HepG2 (cell line): ENCODE data around the gene EEFSEC. TPM values are rescaled to one million over a fixed set of nuclear protein-coding genes. Genes with fewer than 3 reads are reported as not detected.

Experiments
- ATAD3A ChIP-seq: sonication (generic); formaldehyde crosslinking; IDR thresholded peaks from 2 replicates; pipeline ENCODE4 v1.4.0; 2020; ENCODE audit warnings: missing genetic modification reagents
- DMAP1 ChIP-seq: IDR thresholded peaks from 2 replicates; pipeline ENCODE4 v1.6.1; 2016
- EP300 ChIP-seq, 3 experiments: sonication (generic) in 1 of 3; formaldehyde crosslinking in 1 of 3; IDR thresholded peaks; 2 replicates each; pipeline versions ENCODE4 v1.5.1 to v1.6.1; 2011 to 2020; ENCODE audit warnings: low read depth in 2 of 3, low read length in 2 of 3, borderline replicate concordance in 1 of 3, improper control_type of control experiment in 1 of 3, mild to moderate bottlenecking in 1 of 3, missing genetic modification reagents in 1 of 3, moderate library complexity in 1 of 3
- HNRNPK ChIP-seq: fragments of 200-400 bp; formaldehyde crosslinking; IDR thresholded peaks from 2 replicates; pipeline ENCODE4 v1.6.1; 2018; ENCODE audit warnings: low read length, low read depth, moderate library complexity, mild to moderate bottlenecking; ENCODE audit not compliant: poor library complexity, severe bottlenecking
- IKZF1 ChIP-seq: fragments of 450-650 bp; IDR thresholded peaks from 2 replicates; pipeline ENCODE4 v1.7.1; 2016
- MBNL3 ChIP-seq: fragments of 250-450 bp; sonication (Bioruptor Pico); conservative IDR thresholded peaks from 2 replicates; pipeline ENCODE4 v1.8.0; 2022; ENCODE audit warnings: mild to moderate bottlenecking, inconsistent platforms
- MIER2 ChIP-seq: IDR thresholded peaks from 2 replicates; pipeline ENCODE4 v1.6.1; 2016; ENCODE audit warnings: missing biosample characterization, missing genetic modification reagents
- MIER3 ChIP-seq: IDR thresholded peaks from 2 replicates; pipeline ENCODE4 v1.6.1; 2016; ENCODE audit warnings: missing compliant biosample characterization, borderline replicate concordance
- NFKBIZ ChIP-seq: IDR thresholded peaks from 2 replicates; pipeline ENCODE4 v1.6.1; 2018; ENCODE audit warnings: missing genetic modification reagents, missing compliant biosample characterization
- RFXANK ChIP-seq: IDR thresholded peaks from 2 replicates; pipeline ENCODE4 v1.6.1; 2016
- SOX6 ChIP-seq, 2 experiments: fragments of 450-650 bp in 1 of 2; sonication (generic) in 1 of 2; formaldehyde crosslinking in 1 of 2; IDR thresholded peaks; 2 replicates each; pipeline versions ENCODE4 v1.4.0 to v1.6.1; 2017 to 2020; ENCODE audit warnings: antibody characterized with exemption in 1 of 2, mild to moderate bottlenecking in 1 of 2, missing genetic modification reagents in 1 of 2
- TEAD3 ChIP-seq: optimal IDR thresholded peaks from 2 replicates; pipeline ENCODE3; 2016; ENCODE audit warnings: borderline replicate concordance
- ZFP37 ChIP-seq: sonication (generic); formaldehyde crosslinking; IDR thresholded peaks from 2 replicates; pipeline ENCODE4 v1.4.0; 2020; ENCODE audit warnings: missing genetic modification reagents, borderline replicate concordance
- ZMYM4 ChIP-seq: sonication (generic); formaldehyde crosslinking; IDR thresholded peaks from 2 replicates; pipeline ENCODE4 v1.8.1; 2023; ENCODE audit warnings: mild to moderate bottlenecking, missing genetic modification reagents
- ZNF10 ChIP-seq: sonication (generic); formaldehyde crosslinking; IDR thresholded peaks from 2 replicates; pipeline ENCODE4 v1.4.0; 2020; ENCODE audit warnings: mild to moderate bottlenecking, low read depth, missing genetic modification reagents, borderline replicate concordance
- ZNF230 ChIP-seq: sonication (generic); formaldehyde crosslinking; IDR thresholded peaks from 2 replicates; pipeline ENCODE4 v1.4.0; 2020; ENCODE audit warnings: mild to moderate bottlenecking, missing genetic modification reagents
- ZNF543 ChIP-seq: sonication (generic); formaldehyde crosslinking; IDR thresholded peaks from 2 replicates; pipeline ENCODE4 v1.4.0; 2020; ENCODE audit warnings: mild to moderate bottlenecking, missing genetic modification reagents
- ZNF598 ChIP-seq: sonication (generic); formaldehyde crosslinking; IDR thresholded peaks from 2 replicates; pipeline ENCODE4 v1.5.1; 2020; ENCODE audit warnings: mild to moderate bottlenecking, missing genetic modification reagents, borderline replicate concordance
- ZNF678 ChIP-seq: sonication (generic); formaldehyde crosslinking; IDR thresholded peaks from 2 replicates; pipeline ENCODE4 v1.4.0; 2020; ENCODE audit warnings: mild to moderate bottlenecking, missing genetic modification reagents
- ZNF75D ChIP-seq: sonication (generic); formaldehyde crosslinking; IDR thresholded peaks from 2 replicates; pipeline ENCODE4 v1.8.1; 2023; ENCODE audit warnings: missing genetic modification reagents, mild to moderate bottlenecking, borderline replicate concordance
- ZNF891 ChIP-seq: sonication (generic); formaldehyde crosslinking; IDR thresholded peaks from 2 replicates; pipeline ENCODE4 v1.5.0; 2020; ENCODE audit warnings: mild to moderate bottlenecking, missing genetic modification reagents
- polyA plus RNA-seq, 8 experiments: library from polyadenylated mRNA; depleted of rRNA in 3 of 8; stranded (reverse) in 7 of 8; unstranded in 1 of 8; fragments of >200 nt; fragmentation: Illumina TruSeq in 4 of 8; extraction: Trizol in 4 of 8; gene quantifications; 2 replicates each; pipeline versions ENCODE4 v1.2.1 to v1.2.3, GENCODE V29; 2011 to 2016; ENCODE audit warnings: low read depth in 4 of 8, missing spikeins in 1 of 8, mixed read lengths in 1 of 8; ENCODE audit not compliant: insufficient read depth in 1 of 8
- total RNA-seq, 5 experiments: library from RNA; depleted of rRNA; stranded (reverse); fragments of >200 nt; fragmentation: Illumina TruSeq; extraction: Trizol; gene quantifications; 2 replicates each; pipeline ENCODE4 v1.2.3, GENCODE V29; 2016; ENCODE audit warnings: low read depth in 1 of 5
- TF ChIP-seq, protein P1 (sequence below), 2 experiments: fragments of 450-650 bp in 1 of 2; sonication (generic) in 1 of 2; formaldehyde crosslinking; IDR thresholded peaks; 2 replicates each; pipeline versions ENCODE4 v1.5.0 to v1.8.0; 2020 to 2022; ENCODE audit warnings: mild to moderate bottlenecking in 1 of 2, missing genetic modification reagents in 1 of 2
- TF ChIP-seq, protein P2 (sequence below): sonication (generic); formaldehyde crosslinking; IDR thresholded peaks from 2 replicates; pipeline ENCODE4 v1.4.0; 2020; ENCODE audit warnings: mild to moderate bottlenecking, missing genetic modification reagents
- TF ChIP-seq, protein P3 (sequence below): sonication (generic); formaldehyde crosslinking; IDR thresholded peaks from 2 replicates; pipeline ENCODE4 v1.8.0; 2023; ENCODE audit warnings: mild to moderate bottlenecking, missing genetic modification reagents
- TF ChIP-seq, protein P4 (sequence below): IDR thresholded peaks from 2 replicates; pipeline ENCODE4 v1.6.1; 2016; ENCODE audit warnings: low read depth, borderline replicate concordance

EEFSEC gene
- total and polyA plus RNA-seq, 2 of the 13 experiments (the other 11 are each of a cell fraction or from before 2014, with no cell fraction given): 6.4 to 24.2 TPM

DNA sequence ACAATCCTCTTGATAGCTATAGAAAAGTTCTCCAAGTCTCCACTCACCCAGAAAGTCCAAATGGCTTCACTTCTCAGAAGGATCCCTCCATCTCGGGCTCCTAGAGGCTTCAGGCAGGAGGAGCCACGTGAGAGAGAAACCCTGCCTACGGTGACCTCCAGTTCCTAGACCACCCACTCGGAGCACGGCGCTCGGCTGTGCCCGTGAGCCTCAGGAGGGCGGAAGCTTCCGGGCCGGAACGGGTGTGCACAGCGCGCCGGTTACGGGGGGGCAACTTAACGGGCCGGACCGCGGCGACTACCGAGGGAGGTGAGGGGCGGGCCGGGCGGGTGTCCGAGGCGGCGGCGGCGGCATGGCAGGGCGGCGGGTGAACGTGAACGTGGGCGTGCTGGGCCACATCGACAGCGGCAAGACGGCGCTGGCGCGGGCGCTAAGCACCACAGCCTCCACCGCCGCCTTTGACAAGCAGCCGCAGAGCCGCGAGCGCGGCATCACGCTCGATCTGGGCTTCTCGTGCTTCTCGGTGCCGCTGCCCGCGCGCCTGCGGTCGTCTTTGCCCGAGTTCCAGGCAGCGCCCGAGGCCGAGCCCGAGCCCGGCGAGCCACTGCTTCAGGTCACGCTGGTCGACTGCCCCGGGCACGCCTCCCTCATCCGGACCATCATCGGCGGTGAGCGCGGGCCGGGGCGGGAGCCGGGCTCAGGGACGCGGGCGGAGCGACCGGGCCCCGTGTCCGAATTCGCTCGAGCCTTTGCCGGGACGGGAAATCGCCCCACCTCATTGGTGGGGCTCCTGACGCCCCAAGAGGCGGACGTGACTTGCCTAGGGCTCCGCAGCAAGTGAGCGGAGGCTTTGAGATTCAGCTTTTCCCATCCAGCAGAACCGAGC lies at the start of gene EEFSEC (continued):
- TF ChIP-seq, protein P1, sequence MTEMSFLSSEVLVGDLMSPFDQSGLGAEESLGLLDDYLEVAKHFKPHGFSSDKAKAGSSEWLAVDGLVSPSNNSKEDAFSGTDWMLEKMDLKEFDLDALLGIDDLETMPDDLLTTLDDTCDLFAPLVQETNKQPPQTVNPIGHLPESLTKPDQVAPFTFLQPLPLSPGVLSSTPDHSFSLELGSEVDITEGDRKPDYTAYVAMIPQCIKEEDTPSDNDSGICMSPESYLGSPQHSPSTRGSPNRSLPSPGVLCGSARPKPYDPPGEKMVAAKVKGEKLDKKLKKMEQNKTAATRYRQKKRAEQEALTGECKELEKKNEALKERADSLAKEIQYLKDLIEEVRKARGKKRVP (CRISPR knock-in tag; IDR thresholded peaks at IDR 0.05): peak in 1 of 2 experiments; percentile 80; a peak in 2 of 4 replicates
- TF ChIP-seq NFKBIZ (CRISPR knock-in tag) (peak; percentile 73; the same call in 1 of the 2 replicates), ZNF543 (CRISPR knock-in tag) (peak; percentile 78; the same call in 1 of the 2 replicates), ZFP37 (0 out of 2 replicates have a peak, but pooled peaks have one; percentile 57), MBNL3 (CRISPR knock-in tag) (no peak), ZNF10 (no peak), MIER3 (CRISPR knock-in tag) (peak; percentile 95), ZNF891 (peak; percentile 74), EP300 (IDR thresholded peaks at IDR 0.05; ENCODE audit: low read depth in 2 of 2, low read length in 2 of 2) (no peak; a peak in 1 of 4 replicates), EP300 (CRISPR knock-in tag; IDR thresholded peaks at IDR 0.05; ENCODE audit: borderline replicate concordance) (peak; percentile 35; the same call in 1 of the 2 replicates), ZNF230 (CRISPR knock-in tag) (0 out of 2 replicates have a peak, but pooled peaks have one; percentile 53), DMAP1 (CRISPR knock-in tag) (peak; percentile 92), ATAD3A (CRISPR knock-in tag) (no peak), ZNF598 (CRISPR knock-in tag) (peak; percentile 84; the same call in 1 of the 2 replicates), RFXANK (0 out of 2 replicates have a peak, but pooled peaks have one; percentile 63), SOX6 (IDR thresholded peaks at IDR 0.05) (no peak), SOX6 (CRISPR knock-in tag; IDR thresholded peaks at IDR 0.05) (peak; percentile 69), IKZF1 (no peak), HNRNPK (peak; percentile 31), ZMYM4 (CRISPR knock-in tag) (peak; percentile 99), MIER2 (CRISPR knock-in tag) (0 out of 2 replicates have a peak, but pooled peaks have one; percentile 19), TEAD3 (peak; percentile 59), ZNF75D (CRISPR knock-in tag) (peak; percentile 19; the same call in 1 of the 2 replicates), ZNF678 (0 out of 2 replicates have a peak, but pooled peaks have one; percentile 34)
- TF ChIP-seq, protein P2, sequence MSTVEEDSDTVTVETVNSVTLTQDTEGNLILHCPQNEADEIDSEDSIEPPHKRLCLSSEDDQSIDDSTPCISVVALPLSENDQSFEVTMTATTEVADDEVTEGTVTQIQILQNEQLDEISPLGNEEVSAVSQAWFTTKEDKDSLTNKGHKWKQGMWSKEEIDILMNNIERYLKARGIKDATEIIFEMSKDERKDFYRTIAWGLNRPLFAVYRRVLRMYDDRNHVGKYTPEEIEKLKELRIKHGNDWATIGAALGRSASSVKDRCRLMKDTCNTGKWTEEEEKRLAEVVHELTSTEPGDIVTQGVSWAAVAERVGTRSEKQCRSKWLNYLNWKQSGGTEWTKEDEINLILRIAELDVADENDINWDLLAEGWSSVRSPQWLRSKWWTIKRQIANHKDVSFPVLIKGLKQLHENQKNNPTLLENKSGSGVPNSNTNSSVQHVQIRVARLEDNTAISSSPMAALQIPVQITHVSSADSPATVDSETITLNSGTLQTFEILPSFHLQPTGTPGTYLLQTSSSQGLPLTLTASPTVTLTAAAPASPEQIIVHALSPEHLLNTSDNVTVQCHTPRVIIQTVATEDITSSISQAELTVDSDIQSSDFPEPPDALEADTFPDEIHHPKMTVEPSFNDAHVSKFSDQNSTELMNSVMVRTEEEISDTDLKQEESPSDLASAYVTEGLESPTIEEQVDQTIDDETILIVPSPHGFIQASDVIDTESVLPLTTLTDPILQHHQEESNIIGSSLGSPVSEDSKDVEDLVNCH (CRISPR knock-in tag): no peak
- TF ChIP-seq, protein P3, sequence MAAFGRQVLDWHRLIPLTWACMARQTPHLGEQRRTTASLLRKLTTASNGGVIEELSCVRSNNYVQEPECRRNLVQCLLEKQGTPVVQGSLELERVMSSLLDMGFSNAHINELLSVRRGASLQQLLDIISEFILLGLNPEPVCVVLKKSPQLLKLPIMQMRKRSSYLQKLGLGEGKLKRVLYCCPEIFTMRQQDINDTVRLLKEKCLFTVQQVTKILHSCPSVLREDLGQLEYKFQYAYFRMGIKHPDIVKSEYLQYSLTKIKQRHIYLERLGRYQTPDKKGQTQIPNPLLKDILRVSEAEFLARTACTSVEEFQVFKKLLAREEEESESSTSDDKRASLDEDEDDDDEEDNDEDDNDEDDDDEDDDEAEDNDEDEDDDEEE: no peak
- TF ChIP-seq, protein P4, sequence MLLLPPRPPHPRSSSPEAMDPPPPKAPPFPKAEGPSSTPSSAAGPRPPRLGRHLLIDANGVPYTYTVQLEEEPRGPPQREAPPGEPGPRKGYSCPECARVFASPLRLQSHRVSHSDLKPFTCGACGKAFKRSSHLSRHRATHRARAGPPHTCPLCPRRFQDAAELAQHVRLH (CRISPR knock-in tag): peak; percentile 58; the same call in 1 of the 2 replicates
